HCT116 (cell line): Measurements from ENCODE around the gene ACTG1. TPM values are rescaled to one million over a fixed set of nuclear protein-coding genes. Genes with fewer than 3 reads are reported as not detected.

Experiments
- ATAC-seq: fragments of 200-7000 bp; cut with Tn5 transposase; 2 replicates; pipeline ENCODE4 v1.9.1; 2020; ENCODE audit warnings: mild to moderate bottlenecking, moderate library complexity
- BruUV-seq: library from RNA; stranded (reverse); fragments of 400-500 nt; replicated peaks from 2 replicates; lab custom pipeline; 2021; lab: Mats Ljungman, UMichigan
- CTCF ChIA-PET: fragments of 300-600 bp; sonication (Branson Sonifier 250); formaldehyde crosslinking; loops from one replicate; lab custom pipeline; 2021; ENCODE audit warnings: antibody characterized with exemption; lab: Charles Lee
- POLR2A ChIA-PET: fragments of 300-600, 350-600 bp; sonication (Branson Sonifier 250); formaldehyde crosslinking; loops from one replicate; lab custom pipeline; 2021; ENCODE audit warnings: antibody characterized with exemption; lab: Charles Lee
- RAD21 ChIA-PET, 2 experiments: fragments of 300-600 bp; sonication (Branson Sonifier 250); formaldehyde crosslinking; loops; one replicate each; lab custom pipeline; 2023; ENCODE audit warnings: low total read pairs in 2 of 2; ENCODE audit not compliant: uncharacterized antibody in 2 of 2, unreplicated experiment in 2 of 2, low non-redundant PET in 1 of 2; lab: Charles Lee
- DNase-seq: peaks from one replicate; pipeline ENCODE4 v3.0.0-alpha.2; 2010; ENCODE audit warnings: low read depth, low spot score
- H2AFZ ChIP-seq: fragments of 200-600 bp; shearing (Covaris generic), sonication (generic); 2 replicates; pipeline ENCODE4 v1.6.1; 2017; ENCODE audit warnings: low read depth, mixed run types, mixed read lengths, antibody characterized with exemption, low read length; ENCODE audit not compliant: poor library complexity, severe bottlenecking
- H3K27ac ChIP-seq: 2 replicates; pipeline ENCODE4 v1.5.1; 2012; ENCODE audit warnings: low read depth, low read length
- H3K27me3 ChIP-seq: fragments of 200-600 bp; sonication (generic); 2 replicates; pipeline ENCODE4 v1.6.1; 2016; ENCODE audit warnings: mixed run types, low read length, mixed read lengths; ENCODE audit not compliant: insufficient read depth
- H3K36me3 ChIP-seq, 2 experiments: fragments of 200-500 bp in 1 of 2; fragments of 200-600 bp in 1 of 2; sonication (Bioruptor generic) in 1 of 2; sonication (generic) in 1 of 2; 2 replicates each; pipeline versions ENCODE4 v1.5.1 to v1.6.1; 2014 to 2016; ENCODE audit warnings: low read length in 2 of 2, inconsistent platforms in 1 of 2, mixed read lengths in 1 of 2, mixed run types in 1 of 2; ENCODE audit not compliant: insufficient read depth in 2 of 2, control insufficient read depth in 1 of 2
- H3K4me1 ChIP-seq, 2 experiments: fragments of 200-600 bp in 1 of 2; sonication (generic) in 1 of 2; 2 replicates each; pipeline versions ENCODE4 v1.5.1 to v1.6.1; 2012 to 2017; ENCODE audit warnings: low read length in 2 of 2, inconsistent platforms in 1 of 2, mild to moderate bottlenecking in 1 of 2, mixed read lengths in 1 of 2, mixed run types in 1 of 2, moderate library complexity in 1 of 2; ENCODE audit not compliant: insufficient read depth in 2 of 2, control insufficient read depth in 1 of 2
- H3K4me2 ChIP-seq: fragments of 200-600 bp; sonication (generic); 2 replicates; pipeline ENCODE4 v1.6.1; 2017; ENCODE audit warnings: mixed run types, low read length, mixed read lengths
- H3K4me3 ChIP-seq, 2 experiments: fragments of 200-600 bp in 1 of 2; sonication (generic) in 1 of 2; replicated peaks in 1 of 2; 2 replicates each; pipeline ENCODE4 v1.5.1; 2011 to 2016; ENCODE audit warnings: low read length in 2 of 2, control low read depth in 1 of 2, low read depth in 1 of 2, mild to moderate bottlenecking in 1 of 2, mixed read lengths in 1 of 2, mixed run types in 1 of 2
- H3K79me2 ChIP-seq: fragments of 200-600 bp; sonication (generic); 2 replicates; pipeline ENCODE4 v1.6.1; 2017; ENCODE audit warnings: mild to moderate bottlenecking, mixed run types, low read length, moderate library complexity, mixed read lengths; ENCODE audit not compliant: insufficient read depth
- H3K9ac ChIP-seq: fragments of 200-600 bp; sonication (generic); 2 replicates; pipeline ENCODE4 v1.6.1; 2016; ENCODE audit warnings: low read length, mixed read lengths
- H3K9me2 ChIP-seq: fragments of 200-600 bp; sonication (generic), shearing (Covaris generic); 2 replicates; pipeline ENCODE4 v1.6.1; 2017; ENCODE audit warnings: mixed run types, mild to moderate bottlenecking, moderate library complexity; ENCODE audit not compliant: insufficient read depth
- H3K9me3 ChIP-seq, 2 experiments: fragments of 200-500 bp in 1 of 2; fragments of 200-600 bp in 1 of 2; sonication (Bioruptor generic) in 1 of 2; sonication (generic) in 1 of 2; 2 replicates each; pipeline ENCODE4 v1.6.1; 2014 to 2017; ENCODE audit warnings: low read length in 2 of 2, mixed read lengths in 2 of 2, inconsistent platforms in 1 of 2, low read depth in 1 of 2, mild to moderate bottlenecking in 1 of 2, mixed run types in 1 of 2, moderate library complexity in 1 of 2; ENCODE audit not compliant: control insufficient read depth in 1 of 2, insufficient read depth in 1 of 2
- H4K20me1 ChIP-seq: fragments of 200-600 bp; sonication (generic), shearing (Covaris generic); 2 replicates; pipeline ENCODE4 v1.6.1; 2017; ENCODE audit warnings: mixed run types, mild to moderate bottlenecking, moderate library complexity; ENCODE audit not compliant: insufficient read depth
- EGR1 ChIP-seq: IDR thresholded peaks from 2 replicates; pipeline ENCODE4 v1.6.1; 2012; ENCODE audit warnings: low read depth
- FOSL1 ChIP-seq: IDR thresholded peaks from 2 replicates; pipeline ENCODE4 v1.6.1; 2012; ENCODE audit warnings: low read depth
- JUND ChIP-seq: IDR thresholded peaks from 2 replicates; pipeline ENCODE4 v1.6.1; 2012
- POLR2A ChIP-seq: IDR thresholded peaks from 2 replicates; pipeline ENCODE4 v1.7.0; 2011; ENCODE audit warnings: borderline replicate concordance; ENCODE audit not compliant: insufficient read depth, insufficient read length; ENCODE audit errors: extremely low read depth
- POLR2AphosphoS5 ChIP-seq: IDR thresholded peaks from 2 replicates; pipeline ENCODE4 v1.6.1; 2011; ENCODE audit warnings: mild to moderate bottlenecking, low read depth, low read length, moderate library complexity
- RAD21 ChIP-seq: IDR thresholded peaks from 2 replicates; pipeline ENCODE4 v1.6.1; 2012; ENCODE audit warnings: low read depth, mild to moderate bottlenecking
- SRF ChIP-seq: IDR thresholded peaks from 2 replicates; pipeline ENCODE4 v1.6.1; 2012; ENCODE audit warnings: low read depth
- TCF7L2 ChIP-seq: IDR thresholded peaks from 2 replicates; pipeline ENCODE4 v1.7.0; 2011; ENCODE audit warnings: borderline replicate concordance, inconsistent platforms; ENCODE audit not compliant: insufficient read depth, insufficient read length; ENCODE audit errors: extremely low read depth
- intact Hi-C: fragments of 100-400 bp; cut with micrococcal nuclease; formaldehyde crosslinking; loops from 2 replicates; pipeline ENCODE4 v1.10.0; 2022
- total RNA-seq: library from RNA; stranded (reverse); gene quantifications from one replicate; pipeline ENCODE4 v1.2.1, GENCODE V29; 2021; ENCODE audit not compliant: unreplicated experiment
- TF ChIP-seq, protein P1 (sequence below): IDR thresholded peaks from 2 replicates; pipeline ENCODE4 v1.6.1; 2012; ENCODE audit warnings: low read depth

The ACTG1 gene
- total RNA-seq, 1 experiment from 2014 or later, result 6,223 TPM

DNA sequence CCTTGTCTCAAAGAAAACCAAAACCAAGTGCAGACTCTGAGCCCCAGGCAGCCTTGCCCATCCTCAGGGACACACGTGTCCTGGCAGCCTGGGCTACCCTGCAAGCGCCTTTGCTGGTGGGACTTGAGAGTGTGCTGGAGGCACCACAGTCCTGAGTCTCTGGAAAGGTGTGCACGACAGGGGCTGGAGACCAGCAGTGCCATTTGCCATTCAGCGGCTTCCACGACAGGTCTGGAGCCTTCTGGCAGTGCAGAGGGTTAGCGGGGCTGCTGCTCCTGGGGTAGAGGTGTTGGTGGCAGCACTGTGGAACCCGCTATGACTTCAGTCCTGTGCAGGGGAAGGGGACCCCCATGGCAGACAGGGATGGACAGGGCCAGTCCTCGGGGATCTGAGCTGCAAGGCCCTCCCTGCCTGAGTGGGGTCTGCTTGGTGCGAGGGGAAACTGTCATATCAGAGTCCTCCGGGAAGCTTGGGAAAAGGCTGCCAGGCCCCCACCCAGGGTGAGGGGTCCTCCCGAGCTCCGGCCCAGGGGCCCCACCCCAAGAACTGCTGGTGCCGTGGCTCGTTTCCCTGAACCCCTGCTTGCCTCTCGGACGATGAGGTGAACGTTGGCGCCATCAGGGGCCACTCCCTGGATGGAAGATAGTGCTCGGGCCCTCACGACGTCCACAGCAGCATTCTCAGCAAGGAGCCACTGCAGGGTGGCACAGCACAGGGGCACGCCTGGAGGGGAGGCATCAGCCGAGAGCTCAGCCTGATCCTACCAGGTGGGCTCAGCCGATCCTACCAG lies 32.8 kb upstream of the ACTG1 start:
- no peaks in the 10 kb centered on the region for H4K20me1 ChIP-seq
- intact Hi-C loops, result no loop called here
- RAD21 ChIA-PET, result no interaction called here
- H3K4me2 ChIP-seq, result no peak overlapping the region
- H3K27me3 ChIP-seq, result no peaks in the 10 kb centered on the region
- no peaks in the 10 kb centered on the region for H3K9me2 ChIP-seq
- POLR2A ChIA-PET, result no interaction called here
- peaks cover 27% of the 10 kb centered on the region for H3K79me2 ChIP-seq
- ATAC-seq (no peak), DNase-seq (no peak)
- H3K27ac ChIP-seq, result no peak overlapping the region; the same call in 1 of the 2 replicates
- no peak overlapping the region for H3K4me3 ChIP-seq
- no peaks in the 10 kb centered on the region for H3K4me1 ChIP-seq
- no peak overlapping the region for H3K9ac ChIP-seq
- CTCF ChIA-PET, result no interaction called here
- H3K9me3 ChIP-seq, result no peaks in the 10 kb centered on the region
- no peak overlapping the region for H2AFZ ChIP-seq
- no TSS peak for BruUV-seq
- peaks cover 27 to 60% of the 10 kb centered on the region in 2 experiments for H3K36me3 ChIP-seq
- TF ChIP-seq POLR2A (no peak), EGR1 (no peak), JUND (no peak), RAD21 (no peak), FOSL1 (no peak), POLR2AphosphoS5 (no peak), SRF (no peak), TCF7L2 (no peak)
- TF ChIP-seq, protein P1, sequence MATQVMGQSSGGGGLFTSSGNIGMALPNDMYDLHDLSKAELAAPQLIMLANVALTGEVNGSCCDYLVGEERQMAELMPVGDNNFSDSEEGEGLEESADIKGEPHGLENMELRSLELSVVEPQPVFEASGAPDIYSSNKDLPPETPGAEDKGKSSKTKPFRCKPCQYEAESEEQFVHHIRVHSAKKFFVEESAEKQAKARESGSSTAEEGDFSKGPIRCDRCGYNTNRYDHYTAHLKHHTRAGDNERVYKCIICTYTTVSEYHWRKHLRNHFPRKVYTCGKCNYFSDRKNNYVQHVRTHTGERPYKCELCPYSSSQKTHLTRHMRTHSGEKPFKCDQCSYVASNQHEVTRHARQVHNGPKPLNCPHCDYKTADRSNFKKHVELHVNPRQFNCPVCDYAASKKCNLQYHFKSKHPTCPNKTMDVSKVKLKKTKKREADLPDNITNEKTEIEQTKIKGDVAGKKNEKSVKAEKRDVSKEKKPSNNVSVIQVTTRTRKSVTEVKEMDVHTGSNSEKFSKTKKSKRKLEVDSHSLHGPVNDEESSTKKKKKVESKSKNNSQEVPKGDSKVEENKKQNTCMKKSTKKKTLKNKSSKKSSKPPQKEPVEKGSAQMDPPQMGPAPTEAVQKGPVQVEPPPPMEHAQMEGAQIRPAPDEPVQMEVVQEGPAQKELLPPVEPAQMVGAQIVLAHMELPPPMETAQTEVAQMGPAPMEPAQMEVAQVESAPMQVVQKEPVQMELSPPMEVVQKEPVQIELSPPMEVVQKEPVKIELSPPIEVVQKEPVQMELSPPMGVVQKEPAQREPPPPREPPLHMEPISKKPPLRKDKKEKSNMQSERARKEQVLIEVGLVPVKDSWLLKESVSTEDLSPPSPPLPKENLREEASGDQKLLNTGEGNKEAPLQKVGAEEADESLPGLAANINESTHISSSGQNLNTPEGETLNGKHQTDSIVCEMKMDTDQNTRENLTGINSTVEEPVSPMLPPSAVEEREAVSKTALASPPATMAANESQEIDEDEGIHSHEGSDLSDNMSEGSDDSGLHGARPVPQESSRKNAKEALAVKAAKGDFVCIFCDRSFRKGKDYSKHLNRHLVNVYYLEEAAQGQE, result no peak
